ENCODE data around the gene SLC27A3.

SLC27A3 gene

GRCh38 chr1:153792631-153793041 is 17.4 kb downstream of the SLC27A3 start:
- H3K4me3 ChIP-seq (replicated peaks; ENCODE audit: low read depth, low read length): no peak overlapping the region
- no peak for DNase-seq (ENCODE audit: low read depth)
- TF ChIP-seq CTCF (IDR thresholded peaks at IDR 0.05; ENCODE audit: low read length, missing control alignments): no peak

GRCh38 chr1:153793261-153793972 is 18.2 kb downstream of the SLC27A3 start:
- DNase-seq (ENCODE audit: low read depth): no peak
- TF ChIP-seq CTCF (IDR thresholded peaks at IDR 0.05; ENCODE audit: low read length, missing control alignments): no peak
- no peak overlapping the region for H3K4me3 ChIP-seq (replicated peaks; ENCODE audit: low read depth, low read length)

- no peak for DNase-seq (ENCODE audit: low read depth)
- no peak overlapping the region for H3K4me3 ChIP-seq (replicated peaks; ENCODE audit: low read depth, low read length)
- TF ChIP-seq CTCF (IDR thresholded peaks at IDR 0.05; ENCODE audit: low read length, missing control alignments): no peak
These were observed 18.9 kb downstream of the SLC27A3 start for GRCh38 chr1:153793973-153794615.

- no peak overlapping the region for H3K4me3 ChIP-seq (replicated peaks; ENCODE audit: low read depth, low read length)
- DNase-seq (ENCODE audit: low read depth): no peak
- TF ChIP-seq CTCF (IDR thresholded peaks at IDR 0.05; ENCODE audit: low read length, missing control alignments): no peak
These were observed 19.6 kb downstream of the SLC27A3 start for GRCh38 chr1:153794624-153795329.

- H3K4me3 ChIP-seq (replicated peaks; ENCODE audit: low read depth, low read length): no peak overlapping the region
- DNase-seq (ENCODE audit: low read depth): no peak
- TF ChIP-seq CTCF (IDR thresholded peaks at IDR 0.05; ENCODE audit: low read length, missing control alignments): no peak
These were observed 20.2 kb downstream of the SLC27A3 start for GRCh38 chr1:153795330-153795837.

GRCh38 chr1:153795934-153796785 is 21.0 kb downstream of the SLC27A3 start:
- no peak for DNase-seq (ENCODE audit: low read depth)
- no peak overlapping the region for H3K4me3 ChIP-seq (replicated peaks; ENCODE audit: low read depth, low read length)
- no peak for TF ChIP-seq CTCF (IDR thresholded peaks at IDR 0.05; ENCODE audit: low read length, missing control alignments)
